Measurements from ENCODE around the gene MICB.

MICB gene

GRCh38 chr6:31546339-31546957, 48.5 kb downstream of the MICB start, which contains the start of gene ATP6V1G2 (continued):
- peak; percentile 100 for TF ChIP-seq SCRT2 (tag by site-specific recombination; IDR thresholded peaks at IDR 0.05)
- no peak for TF ChIP-seq ZNF837 (tag by site-specific recombination; IDR thresholded peaks at IDR 0.05)
- no peak for TF ChIP-seq MZF1 (tag by site-specific recombination; IDR thresholded peaks at IDR 0.05; ENCODE audit: borderline replicate concordance)
- TF ChIP-seq ZNF624 (tag by site-specific recombination; IDR thresholded peaks at IDR 0.05) = no peak
- TF ChIP-seq ZNF510 (tag by site-specific recombination; IDR thresholded peaks at IDR 0.05; ENCODE audit: insufficient replicate concordance) = no peak
- TF ChIP-seq GLI4 (tag by site-specific recombination; IDR thresholded peaks at IDR 0.05) = no peak
- TF ChIP-seq ZNF518A (tag by site-specific recombination; conservative IDR thresholded peaks at IDR 0.05; ENCODE audit: low read depth) = no peak
- no peak for TF ChIP-seq ZNF701 (tag by site-specific recombination; IDR thresholded peaks at IDR 0.05)
- TF ChIP-seq ZNF600 (tag by site-specific recombination; IDR thresholded peaks at IDR 0.05) = peak; percentile 8; the same call in 1 of the 2 replicates
- no peak for TF ChIP-seq AEBP2 (tag by site-specific recombination; IDR thresholded peaks at IDR 0.05; ENCODE audit: borderline replicate concordance)
- peak; percentile 26; the same call in 1 of the 2 replicates for TF ChIP-seq KLF16 (tag by site-specific recombination; IDR thresholded peaks at IDR 0.05)
- no peak for TF ChIP-seq ZNF26 (tag by site-specific recombination; IDR thresholded peaks at IDR 0.05)
- peak; percentile 59 for TF ChIP-seq ZNF335 (tag by site-specific recombination; conservative IDR thresholded peaks at IDR 0.05)
- peak; percentile 87 for TF ChIP-seq ZBTB17 (tag by site-specific recombination; IDR thresholded peaks at IDR 0.05)
- TF ChIP-seq ZBTB1 (tag by site-specific recombination; IDR thresholded peaks at IDR 0.05) = no peak
- TF ChIP-seq CTCF (tag by site-specific recombination; IDR thresholded peaks at IDR 0.05) = peak; percentile 87
- no peak for TF ChIP-seq ZNF341 (tag by site-specific recombination; IDR thresholded peaks at IDR 0.05; ENCODE audit: low read depth)
- TF ChIP-seq ZIC2 (tag by site-specific recombination; IDR thresholded peaks at IDR 0.05) = peak; percentile 44; the same call in 1 of the 2 replicates
- no peak for TF ChIP-seq ZNF37A (tag by site-specific recombination; IDR thresholded peaks at IDR 0.05)
- TF ChIP-seq ZNF501 (tag by site-specific recombination; IDR thresholded peaks at IDR 0.05) = peak; percentile 49; the same call in 1 of the 2 replicates
- TF ChIP-seq ZBTB20 (tag by site-specific recombination; IDR thresholded peaks at IDR 0.05) = peak; percentile 11; the same call in 1 of the 2 replicates
- TF ChIP-seq ZNF280C (tag by site-specific recombination; IDR thresholded peaks at IDR 0.05) = no peak
- TF ChIP-seq ZNF214 (tag by site-specific recombination; IDR thresholded peaks at IDR 0.05; ENCODE audit: borderline replicate concordance) = no peak
- TF ChIP-seq ZNF610 (tag by site-specific recombination; IDR thresholded peaks at IDR 0.05; ENCODE audit: borderline replicate concordance) = no peak
- TF ChIP-seq ZNF571 (tag by site-specific recombination; IDR thresholded peaks at IDR 0.05) = no peak
